K562 (cell line): ENCODE data around the gene TPGS2. TPM values are rescaled to one million over a fixed set of nuclear protein-coding genes. Genes with fewer than 3 reads are reported as not detected.

Experiments
- CREBBP ChIP-seq: IDR thresholded peaks from one replicate; pipeline ENCODE4 v1.6.1; 2012; ENCODE audit warnings: low read depth, mild to moderate bottlenecking, control low read depth, inconsistent platforms, low read length
- FOXA3 ChIP-seq, 2 experiments: fragments of 450-650 bp in 1 of 2; sonication (generic) in 1 of 2; formaldehyde crosslinking; IDR thresholded peaks in 1 of 2; conservative IDR thresholded peaks in 1 of 2; 2 replicates each; pipeline versions ENCODE4 v1.4.0 to v1.8.0; 2020 to 2022; ENCODE audit warnings: mild to moderate bottlenecking in 2 of 2, missing genetic modification reagents in 1 of 2
- MBD2 ChIP-seq: sonication (generic); IDR thresholded peaks from 2 replicates; pipeline ENCODE4 v1.6.1; 2016; ENCODE audit warnings: low read depth, borderline replicate concordance
- NFIC ChIP-seq: fragments of 450-650 bp; IDR thresholded peaks from 2 replicates; pipeline ENCODE4 v1.6.1; 2017; ENCODE audit warnings: mild to moderate bottlenecking, inconsistent platforms
- NFYB ChIP-seq: IDR thresholded peaks from 2 replicates; pipeline ENCODE4 v1.6.1; 2011; ENCODE audit warnings: mild to moderate bottlenecking, moderate library complexity; ENCODE audit not compliant: insufficient read length; ENCODE audit errors: extremely low read depth
- PHF8 ChIP-seq: fragments of 200-600 bp; sonication (generic); IDR thresholded peaks from 2 replicates; pipeline ENCODE4 v1.6.1; 2012; ENCODE audit warnings: mixed run types, mild to moderate bottlenecking, inconsistent platforms, low read length, moderate library complexity, borderline replicate concordance
- RBM15 ChIP-seq: fragments of 200-400 bp; formaldehyde crosslinking; IDR thresholded peaks from 2 replicates; pipeline ENCODE4 v1.6.1; 2018; ENCODE audit warnings: mild to moderate bottlenecking, low read length, moderate library complexity; ENCODE audit not compliant: insufficient read depth
- RBM25 ChIP-seq: fragments of 200-400 bp; formaldehyde crosslinking; IDR thresholded peaks from 2 replicates; pipeline ENCODE4 v1.6.1; 2018; ENCODE audit warnings: low read length, low read depth, moderate library complexity; ENCODE audit not compliant: severe bottlenecking
- SMC3 ChIP-seq: conservative IDR thresholded peaks from 2 replicates; pipeline ENCODE4 v1.6.1; 2011; ENCODE audit warnings: low read depth, low read length, improper control_type of control experiment; ENCODE audit not compliant: insufficient read depth
- polyA plus RNA-seq, 8 experiments: library from polyadenylated mRNA; depleted of rRNA in 4 of 8; stranded (reverse) in 5 of 8; unstranded in 3 of 8; fragments of >200 nt; fragmentation: Nextera tagmentation in 2 of 8; fragmentation: Illumina TruSeq in 1 of 8; extraction: Ambion mirVana in 2 of 8; extraction: Trizol in 1 of 8; gene quantifications; 2 replicates each; pipeline versions ENCODE4 v1.2.1 to v1.2.3, GENCODE V29; 2011 to 2014; ENCODE audit warnings: inconsistent platforms in 1 of 8, missing spikeins in 1 of 8
- total RNA-seq, 7 experiments: library from RNA; depleted of rRNA in 6 of 7; stranded (reverse); fragments of >200 nt in 6 of 7; fragmentation: Illumina TruSeq in 2 of 7; extraction: Trizol in 2 of 7; gene quantifications; 2 replicates each; pipeline versions ENCODE4 v1.2.1 to v1.2.3, GENCODE V29; 2011 to 2021; ENCODE audit warnings: low replicate concordance in 1 of 7
- TF ChIP-seq, protein P1 (sequence below): sonication (generic); formaldehyde crosslinking; IDR thresholded peaks from 2 replicates; pipeline ENCODE4 v1.8.1; 2023; ENCODE audit warnings: mild to moderate bottlenecking, missing genetic modification reagents
- TF ChIP-seq, protein P2 (sequence below): sonication (generic); formaldehyde crosslinking; IDR thresholded peaks from 2 replicates; pipeline ENCODE4 v1.8.0; 2022; ENCODE audit warnings: mild to moderate bottlenecking, low read depth, missing genetic modification reagents
- TF ChIP-seq, protein P3 (sequence below): sonication (generic); formaldehyde crosslinking; IDR thresholded peaks from 2 replicates; pipeline ENCODE4 v1.8.0; 2022; ENCODE audit warnings: mild to moderate bottlenecking, missing genetic modification reagents
- TF ChIP-seq, protein P4 (sequence below): fragments of 250-450 bp; sonication (Bioruptor Pico); IDR thresholded peaks from 2 replicates; pipeline ENCODE4 v1.9.0; 2021; ENCODE audit warnings: mild to moderate bottlenecking, inconsistent platforms

TPGS2 gene
- total and polyA plus RNA-seq, 9 of the 15 experiments (the other 6 are each of a cell fraction or from before 2014, with no cell fraction given): 94.2 to 449 (median 134) TPM

DNA sequence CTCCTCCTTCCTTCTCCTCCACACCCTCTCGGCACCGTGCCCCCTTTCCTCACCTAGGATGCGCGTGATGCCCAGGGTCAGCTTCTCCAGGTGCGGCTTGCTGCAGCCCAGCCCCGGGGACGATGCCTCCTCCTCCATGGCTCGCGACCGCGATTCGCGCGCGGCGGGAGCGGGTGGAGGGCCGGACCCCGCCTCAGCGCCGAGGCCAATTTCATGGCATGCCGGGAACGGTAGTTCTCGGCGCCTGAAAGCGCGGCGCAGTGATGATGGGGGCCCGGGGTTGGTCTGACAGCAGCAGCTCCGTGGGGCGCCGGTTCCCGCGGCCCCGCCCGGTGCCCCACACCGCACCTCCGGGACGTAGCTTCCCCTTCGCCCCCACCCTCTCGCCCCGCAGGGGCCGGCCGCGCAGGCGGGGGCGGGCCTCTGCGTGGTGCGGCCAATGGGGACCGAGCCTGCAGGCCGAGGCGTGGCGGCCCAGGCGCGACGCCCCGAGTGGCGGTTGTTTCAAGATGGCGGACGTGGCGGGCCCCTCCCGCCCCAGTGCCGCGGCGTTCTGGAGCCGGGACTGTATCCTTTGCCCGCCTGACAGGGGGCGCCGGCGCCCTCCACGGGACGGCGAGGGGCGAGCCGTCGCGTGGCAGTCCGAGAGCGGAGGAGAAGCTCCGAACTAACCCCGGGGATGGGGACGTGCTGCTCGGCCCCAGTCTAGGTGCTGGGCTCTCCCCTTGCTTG is at the start of gene TPGS2, which contains the start of gene KIAA1328 (continued):
- TF ChIP-seq, protein P1, sequence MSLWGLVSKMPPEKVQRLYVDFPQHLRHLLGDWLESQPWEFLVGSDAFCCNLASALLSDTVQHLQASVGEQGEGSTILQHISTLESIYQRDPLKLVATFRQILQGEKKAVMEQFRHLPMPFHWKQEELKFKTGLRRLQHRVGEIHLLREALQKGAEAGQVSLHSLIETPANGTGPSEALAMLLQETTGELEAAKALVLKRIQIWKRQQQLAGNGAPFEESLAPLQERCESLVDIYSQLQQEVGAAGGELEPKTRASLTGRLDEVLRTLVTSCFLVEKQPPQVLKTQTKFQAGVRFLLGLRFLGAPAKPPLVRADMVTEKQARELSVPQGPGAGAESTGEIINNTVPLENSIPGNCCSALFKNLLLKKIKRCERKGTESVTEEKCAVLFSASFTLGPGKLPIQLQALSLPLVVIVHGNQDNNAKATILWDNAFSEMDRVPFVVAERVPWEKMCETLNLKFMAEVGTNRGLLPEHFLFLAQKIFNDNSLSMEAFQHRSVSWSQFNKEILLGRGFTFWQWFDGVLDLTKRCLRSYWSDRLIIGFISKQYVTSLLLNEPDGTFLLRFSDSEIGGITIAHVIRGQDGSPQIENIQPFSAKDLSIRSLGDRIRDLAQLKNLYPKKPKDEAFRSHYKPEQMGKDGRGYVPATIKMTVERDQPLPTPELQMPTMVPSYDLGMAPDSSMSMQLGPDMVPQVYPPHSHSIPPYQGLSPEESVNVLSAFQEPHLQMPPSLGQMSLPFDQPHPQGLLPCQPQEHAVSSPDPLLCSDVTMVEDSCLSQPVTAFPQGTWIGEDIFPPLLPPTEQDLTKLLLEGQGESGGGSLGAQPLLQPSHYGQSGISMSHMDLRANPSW (CRISPR knock-in tag): no peak
- TF ChIP-seq PHF8: peak; percentile 83
- TF ChIP-seq RBM15: no peak
- no peak for TF ChIP-seq NFYB
- no peak for TF ChIP-seq CREBBP
- TF ChIP-seq FOXA3 (CRISPR knock-in tag; conservative IDR thresholded peaks at IDR 0.05 in 1 of 2, IDR thresholded peaks at IDR 0.05 in 1 of 2): no peak
- TF ChIP-seq NFIC: peak; percentile 48
- peak; percentile 19; the same call in 1 of the 2 replicates for TF ChIP-seq SMC3
- TF ChIP-seq, protein P2, sequence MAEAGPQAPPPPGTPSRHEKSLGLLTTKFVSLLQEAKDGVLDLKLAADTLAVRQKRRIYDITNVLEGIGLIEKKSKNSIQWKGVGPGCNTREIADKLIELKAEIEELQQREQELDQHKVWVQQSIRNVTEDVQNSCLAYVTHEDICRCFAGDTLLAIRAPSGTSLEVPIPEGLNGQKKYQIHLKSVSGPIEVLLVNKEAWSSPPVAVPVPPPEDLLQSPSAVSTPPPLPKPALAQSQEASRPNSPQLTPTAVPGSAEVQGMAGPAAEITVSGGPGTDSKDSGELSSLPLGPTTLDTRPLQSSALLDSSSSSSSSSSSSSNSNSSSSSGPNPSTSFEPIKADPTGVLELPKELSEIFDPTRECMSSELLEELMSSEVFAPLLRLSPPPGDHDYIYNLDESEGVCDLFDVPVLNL (CRISPR knock-in tag): peak; percentile 78
- TF ChIP-seq, protein P3, sequence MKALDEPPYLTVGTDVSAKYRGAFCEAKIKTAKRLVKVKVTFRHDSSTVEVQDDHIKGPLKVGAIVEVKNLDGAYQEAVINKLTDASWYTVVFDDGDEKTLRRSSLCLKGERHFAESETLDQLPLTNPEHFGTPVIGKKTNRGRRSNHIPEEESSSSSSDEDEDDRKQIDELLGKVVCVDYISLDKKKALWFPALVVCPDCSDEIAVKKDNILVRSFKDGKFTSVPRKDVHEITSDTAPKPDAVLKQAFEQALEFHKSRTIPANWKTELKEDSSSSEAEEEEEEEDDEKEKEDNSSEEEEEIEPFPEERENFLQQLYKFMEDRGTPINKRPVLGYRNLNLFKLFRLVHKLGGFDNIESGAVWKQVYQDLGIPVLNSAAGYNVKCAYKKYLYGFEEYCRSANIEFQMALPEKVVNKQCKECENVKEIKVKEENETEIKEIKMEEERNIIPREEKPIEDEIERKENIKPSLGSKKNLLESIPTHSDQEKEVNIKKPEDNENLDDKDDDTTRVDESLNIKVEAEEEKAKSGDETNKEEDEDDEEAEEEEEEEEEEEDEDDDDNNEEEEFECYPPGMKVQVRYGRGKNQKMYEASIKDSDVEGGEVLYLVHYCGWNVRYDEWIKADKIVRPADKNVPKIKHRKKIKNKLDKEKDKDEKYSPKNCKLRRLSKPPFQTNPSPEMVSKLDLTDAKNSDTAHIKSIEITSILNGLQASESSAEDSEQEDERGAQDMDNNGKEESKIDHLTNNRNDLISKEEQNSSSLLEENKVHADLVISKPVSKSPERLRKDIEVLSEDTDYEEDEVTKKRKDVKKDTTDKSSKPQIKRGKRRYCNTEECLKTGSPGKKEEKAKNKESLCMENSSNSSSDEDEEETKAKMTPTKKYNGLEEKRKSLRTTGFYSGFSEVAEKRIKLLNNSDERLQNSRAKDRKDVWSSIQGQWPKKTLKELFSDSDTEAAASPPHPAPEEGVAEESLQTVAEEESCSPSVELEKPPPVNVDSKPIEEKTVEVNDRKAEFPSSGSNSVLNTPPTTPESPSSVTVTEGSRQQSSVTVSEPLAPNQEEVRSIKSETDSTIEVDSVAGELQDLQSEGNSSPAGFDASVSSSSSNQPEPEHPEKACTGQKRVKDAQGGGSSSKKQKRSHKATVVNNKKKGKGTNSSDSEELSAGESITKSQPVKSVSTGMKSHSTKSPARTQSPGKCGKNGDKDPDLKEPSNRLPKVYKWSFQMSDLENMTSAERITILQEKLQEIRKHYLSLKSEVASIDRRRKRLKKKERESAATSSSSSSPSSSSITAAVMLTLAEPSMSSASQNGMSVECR (CRISPR knock-in tag): 0 out of 2 replicates have a peak, but pooled peaks have one; percentile 25
- TF ChIP-seq RBM25: peak; percentile 95
- TF ChIP-seq, protein P4, sequence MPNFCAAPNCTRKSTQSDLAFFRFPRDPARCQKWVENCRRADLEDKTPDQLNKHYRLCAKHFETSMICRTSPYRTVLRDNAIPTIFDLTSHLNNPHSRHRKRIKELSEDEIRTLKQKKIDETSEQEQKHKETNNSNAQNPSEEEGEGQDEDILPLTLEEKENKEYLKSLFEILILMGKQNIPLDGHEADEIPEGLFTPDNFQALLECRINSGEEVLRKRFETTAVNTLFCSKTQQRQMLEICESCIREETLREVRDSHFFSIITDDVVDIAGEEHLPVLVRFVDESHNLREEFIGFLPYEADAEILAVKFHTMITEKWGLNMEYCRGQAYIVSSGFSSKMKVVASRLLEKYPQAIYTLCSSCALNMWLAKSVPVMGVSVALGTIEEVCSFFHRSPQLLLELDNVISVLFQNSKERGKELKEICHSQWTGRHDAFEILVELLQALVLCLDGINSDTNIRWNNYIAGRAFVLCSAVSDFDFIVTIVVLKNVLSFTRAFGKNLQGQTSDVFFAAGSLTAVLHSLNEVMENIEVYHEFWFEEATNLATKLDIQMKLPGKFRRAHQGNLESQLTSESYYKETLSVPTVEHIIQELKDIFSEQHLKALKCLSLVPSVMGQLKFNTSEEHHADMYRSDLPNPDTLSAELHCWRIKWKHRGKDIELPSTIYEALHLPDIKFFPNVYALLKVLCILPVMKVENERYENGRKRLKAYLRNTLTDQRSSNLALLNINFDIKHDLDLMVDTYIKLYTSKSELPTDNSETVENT: 0 out of 2 replicates have a peak, but pooled peaks have one; percentile 47
- 0 out of 2 replicates have a peak, but pooled peaks have one; percentile 41 for TF ChIP-seq MBD2
